GM21526 (cell line): ENCODE data around the gene LRRC8E.
"Not testable (repeated sequence)": the region's sequence is repeated elsewhere in the genome, so short reads cannot be mapped to it uniquely, and the experiment has no call there.

Experiments
- ATAC-seq: cut with Tn5 transposase; IDR thresholded peaks from one replicate; pipeline ENCODE4 v1.9.1; 2021; ENCODE audit warnings: moderate library complexity; ENCODE audit not compliant: unreplicated experiment, low FRiP score

The LRRC8E gene

DNA sequence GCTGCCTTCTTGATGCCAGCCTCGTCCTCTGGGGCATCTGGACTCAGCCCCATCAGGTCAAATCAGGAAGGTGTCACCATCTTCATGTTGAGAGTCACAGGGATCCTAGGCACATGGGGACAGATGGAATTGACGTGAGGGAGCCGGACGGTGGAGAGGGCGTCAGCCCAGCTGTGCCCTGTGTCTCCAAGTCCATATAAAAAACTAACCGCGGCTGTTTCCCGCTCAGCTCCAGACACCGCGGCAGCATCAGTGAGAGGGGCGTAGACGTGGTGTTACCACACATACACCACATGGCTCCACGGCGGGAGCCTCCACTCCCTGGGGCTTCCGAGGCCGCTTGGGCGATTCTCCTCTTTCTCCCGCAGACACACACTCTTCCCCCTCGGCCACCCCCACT, 8.5 kb upstream of the LRRC8E start:
- no peak for ATAC-seq

DNA sequence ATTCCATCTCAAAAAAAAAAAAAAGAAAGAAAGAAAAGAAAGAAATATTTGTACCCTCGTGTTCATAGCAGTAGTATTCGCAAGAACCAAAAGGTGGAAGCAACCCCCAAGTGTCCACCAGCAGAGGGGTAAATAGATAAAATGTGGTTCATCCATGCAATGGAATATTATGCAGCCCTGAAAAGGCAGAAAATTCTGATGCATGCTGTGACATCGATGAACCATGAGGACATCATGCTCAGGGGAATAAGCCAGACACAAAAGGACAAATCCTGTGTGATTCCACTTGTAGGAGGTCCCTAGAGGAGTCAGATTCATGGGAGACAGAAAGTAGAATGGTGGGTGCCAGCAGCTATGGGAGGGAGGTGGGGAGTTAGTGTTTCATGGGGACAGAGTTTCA, 6.4 kb upstream of the LRRC8E start:
- ATAC-seq = no peak

DNA sequence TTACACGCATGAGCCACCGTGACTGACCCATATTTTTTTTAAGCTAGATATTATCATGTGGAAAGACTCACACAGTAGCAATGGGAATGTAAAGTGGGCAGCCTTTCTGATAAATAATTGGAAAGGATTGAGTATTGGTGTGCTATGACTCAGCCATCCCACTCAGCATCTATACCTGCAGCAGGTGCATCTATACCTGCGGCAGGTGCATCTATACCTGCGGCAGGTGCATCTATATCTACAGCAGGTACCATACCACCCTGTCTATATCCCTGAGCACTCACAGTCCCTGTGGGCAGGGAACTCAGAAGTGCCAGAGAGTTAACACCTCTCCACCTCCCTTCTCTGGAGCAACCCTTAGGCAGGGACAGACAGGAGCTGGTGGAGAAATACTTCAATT, 5.2 kb upstream of the LRRC8E start:
- no peak for ATAC-seq

DNA sequence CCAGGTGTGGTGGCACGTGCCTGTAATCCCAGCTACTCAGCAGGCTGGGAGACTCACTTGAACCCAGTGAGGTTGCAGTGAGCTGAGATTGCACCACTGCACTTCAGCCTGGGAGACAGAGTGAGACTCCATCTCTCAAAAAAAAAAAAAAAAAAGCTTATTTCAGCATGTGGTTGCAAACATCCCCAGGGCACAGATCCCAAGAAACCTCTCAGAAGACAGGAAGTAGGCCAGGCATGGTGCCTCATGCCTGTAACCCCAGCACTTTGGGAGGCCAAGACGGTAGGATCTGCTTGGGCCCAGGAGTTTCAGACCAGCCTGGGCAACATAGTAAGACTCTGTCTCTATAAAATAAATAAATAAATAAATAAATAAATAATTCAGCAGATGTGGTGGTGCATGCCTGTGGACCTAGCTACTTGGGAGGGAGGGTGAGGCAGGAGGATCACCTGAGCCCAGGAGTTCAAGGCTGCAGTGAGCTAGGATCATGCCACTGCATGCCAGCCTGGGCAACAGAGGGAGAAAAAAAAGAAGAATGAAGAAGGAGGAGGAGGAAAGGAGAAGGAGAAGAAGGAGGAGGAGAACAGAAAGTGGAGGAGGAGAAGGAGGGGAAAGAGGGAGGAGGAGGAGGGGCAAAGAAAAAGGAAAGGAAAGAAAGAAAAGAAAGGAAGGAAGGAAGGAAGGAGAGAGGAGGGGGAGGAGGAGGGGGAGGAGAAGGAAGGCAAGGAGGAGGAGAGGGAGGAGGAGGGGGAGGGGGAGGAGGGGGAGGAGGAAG, 4.3 kb upstream of the LRRC8E start:
- no peak for ATAC-seq

DNA sequence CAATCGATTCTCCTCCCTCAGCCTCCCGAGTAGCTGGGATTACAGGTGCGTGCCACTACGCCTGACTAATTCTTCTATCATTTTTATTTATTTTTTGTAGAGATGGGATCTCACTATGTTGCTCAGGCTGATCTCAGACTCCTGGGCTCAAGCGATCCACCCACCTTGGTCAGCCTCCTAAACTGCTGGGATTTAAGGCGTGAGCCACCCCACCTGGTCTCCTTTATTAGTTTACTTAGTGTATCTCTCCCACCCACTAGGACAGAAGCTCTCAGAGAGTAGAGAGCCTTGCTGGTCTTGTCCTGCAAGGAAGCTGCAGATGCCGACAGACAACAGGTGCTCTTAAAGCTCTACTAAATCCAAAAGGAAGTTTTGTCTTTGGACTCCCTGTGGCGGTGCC, 2.5 kb upstream of the LRRC8E start:
- ATAC-seq = no peak

DNA sequence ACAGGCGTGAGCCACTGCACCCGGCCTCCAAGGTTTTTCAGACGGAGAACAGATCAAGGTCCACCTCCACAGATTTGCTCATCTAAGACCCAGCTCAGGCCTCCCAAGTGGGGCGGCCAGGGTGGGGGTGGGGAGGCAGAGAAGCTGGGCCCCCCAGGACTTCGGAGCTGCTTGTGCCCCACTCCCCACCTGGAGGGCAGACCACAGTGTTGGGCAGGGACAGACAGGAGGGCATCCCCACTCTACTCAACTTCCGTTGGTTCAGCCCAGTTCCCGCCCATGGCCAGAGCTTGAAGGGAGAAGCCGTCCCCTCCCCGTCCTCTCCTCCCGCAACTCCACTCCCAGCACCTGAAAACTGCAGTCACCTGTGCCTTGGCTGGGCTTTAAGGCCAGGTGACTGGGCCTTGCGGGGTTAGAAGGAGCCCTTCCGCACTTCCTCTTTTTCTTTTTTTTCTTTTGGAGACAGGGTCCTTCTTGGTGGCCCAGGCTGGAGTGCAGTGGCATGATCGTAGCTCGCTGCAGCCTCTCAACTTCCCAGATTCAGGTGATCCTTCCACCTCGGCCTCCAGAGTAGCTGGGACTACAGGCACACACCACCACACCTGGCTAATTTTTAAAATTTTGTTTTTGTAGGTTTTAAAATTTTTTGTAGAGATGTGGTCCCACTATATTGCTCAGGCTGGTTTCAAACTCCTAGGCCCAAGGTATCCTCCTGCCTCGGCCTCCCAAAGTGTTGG, 734 bp upstream of the LRRC8E start:
- ATAC-seq = no peak

DNA sequence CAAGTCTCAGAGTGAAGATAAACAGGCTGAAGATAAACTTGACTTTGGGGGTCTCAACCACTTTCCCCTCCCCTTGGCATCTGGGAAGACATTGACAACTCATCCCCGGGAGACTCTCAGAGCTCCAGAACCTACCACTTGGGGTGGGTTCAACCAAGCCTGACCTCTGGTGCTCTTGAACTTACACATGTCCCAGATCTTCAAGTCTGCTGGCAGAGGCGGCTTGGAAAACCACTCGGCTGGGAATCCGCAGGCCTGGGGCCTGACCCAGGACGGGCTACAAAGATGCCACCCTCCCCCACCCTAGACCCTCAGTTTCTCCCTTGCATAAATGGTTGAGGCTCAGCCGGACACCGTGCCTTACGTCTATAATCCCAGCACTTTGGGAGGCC, 512 bp downstream of the LRRC8E start:
- ATAC-seq = no peak

DNA sequence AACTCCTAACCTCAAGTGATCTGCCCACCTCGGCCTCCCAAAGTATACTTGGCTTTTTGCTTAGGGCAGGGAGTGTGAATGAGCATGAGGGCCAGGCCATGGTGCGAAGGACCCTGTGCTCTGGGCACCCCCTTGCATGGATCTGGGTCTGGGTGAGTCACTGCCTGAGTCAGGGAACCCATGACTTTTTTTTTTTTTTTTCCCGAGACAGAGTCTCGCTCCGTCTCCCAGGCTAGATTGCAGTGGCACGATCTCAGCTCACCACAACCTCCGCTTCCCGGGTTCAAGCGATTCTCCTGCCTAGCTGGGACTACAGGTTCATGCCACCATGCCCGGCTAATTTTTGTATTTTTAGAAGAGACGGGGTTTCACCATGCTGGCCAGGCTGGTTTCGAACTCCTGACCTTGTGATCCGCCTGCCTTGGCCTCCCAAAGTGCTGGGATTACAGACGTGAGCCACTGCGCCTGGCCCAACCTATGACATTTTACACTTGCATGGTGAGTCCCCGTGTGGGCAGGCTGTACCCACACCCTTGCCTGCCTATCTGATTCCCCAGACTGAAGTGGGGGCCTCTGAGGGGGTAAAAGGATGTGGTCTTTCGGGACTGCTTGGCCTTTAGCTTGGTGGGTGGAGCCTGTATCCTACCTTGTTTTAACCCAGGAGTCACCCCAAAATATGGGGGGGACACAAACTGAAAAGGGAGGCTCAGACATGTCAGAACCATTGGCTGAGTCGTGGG, 5.2 kb downstream of the LRRC8E start:
- not testable (repeated sequence) for ATAC-seq

DNA sequence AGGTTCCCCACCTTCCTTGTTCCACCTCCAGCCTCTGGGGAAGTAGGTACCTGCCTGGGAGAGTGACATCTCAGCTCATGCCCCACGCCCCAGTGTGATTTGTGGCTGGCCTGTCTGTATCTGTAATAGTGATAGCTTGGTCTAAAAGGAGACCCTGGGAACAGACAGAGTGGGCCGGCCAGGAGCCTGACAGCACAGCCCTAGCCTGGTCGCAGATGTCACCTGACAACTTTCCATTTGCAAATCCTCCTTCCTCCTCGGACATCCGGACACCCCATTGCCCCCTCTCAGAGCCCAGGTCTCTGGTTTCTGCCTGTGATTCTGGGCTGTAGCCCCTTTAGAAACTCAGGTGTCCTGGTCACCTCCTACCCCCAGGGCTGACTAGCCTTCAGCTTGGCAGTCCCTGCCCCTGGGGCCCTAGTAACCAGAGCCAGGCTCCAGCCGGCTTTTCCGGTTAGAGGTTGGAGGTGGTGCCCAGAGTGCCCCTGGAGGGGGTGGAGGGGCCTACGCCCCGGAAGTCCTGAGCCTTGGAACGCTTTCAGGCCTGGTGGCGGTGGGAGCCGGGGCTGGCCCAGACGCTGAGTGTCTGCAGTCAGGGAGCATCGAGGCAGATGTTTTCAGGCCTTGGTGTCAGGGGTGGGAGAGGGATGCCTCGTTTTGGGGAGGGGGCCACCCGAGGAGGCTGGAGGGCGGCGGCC, 6.5 kb downstream of the LRRC8E start:
- ATAC-seq = no peak

DNA sequence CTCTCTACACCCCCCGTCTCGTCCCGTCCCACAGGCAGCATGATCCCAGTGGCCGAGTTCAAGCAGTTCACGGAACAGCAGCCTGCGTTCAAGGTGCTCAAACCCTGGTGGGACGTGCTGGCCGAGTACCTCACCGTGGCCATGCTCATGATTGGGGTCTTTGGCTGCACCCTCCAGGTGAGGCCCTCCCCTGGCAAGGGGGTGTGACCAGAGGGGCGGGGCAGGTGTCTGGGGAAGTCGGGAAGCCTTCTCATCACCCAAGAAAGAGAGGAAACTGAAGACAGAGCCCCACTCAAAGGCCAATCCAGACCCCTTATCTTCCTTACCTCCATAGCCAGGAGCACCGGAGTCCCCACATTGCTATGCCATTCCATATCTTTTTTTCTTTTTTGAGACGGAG, 7.3 kb downstream of the LRRC8E start:
- no peak for ATAC-seq

DNA sequence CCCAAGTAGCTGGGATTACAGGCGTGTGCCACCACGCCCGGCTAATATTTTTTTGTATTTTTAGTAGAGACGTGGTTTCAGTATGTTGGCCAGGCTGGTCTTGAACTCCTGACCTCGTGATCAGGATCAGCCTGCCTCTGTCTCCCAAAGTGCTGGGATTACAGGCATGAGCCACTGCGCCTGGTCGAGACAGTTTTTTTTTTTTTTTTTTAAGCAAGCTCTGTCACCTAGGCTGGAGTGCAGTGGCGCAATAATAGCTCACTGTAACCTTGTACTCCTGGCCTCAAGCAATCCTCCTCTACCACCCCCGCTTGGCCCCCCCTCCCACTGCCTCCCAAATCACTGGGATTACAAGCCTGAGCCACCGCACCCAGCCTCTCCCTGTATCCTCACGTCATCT, 9.0 kb downstream of the LRRC8E start:
- no peak for ATAC-seq

DNA sequence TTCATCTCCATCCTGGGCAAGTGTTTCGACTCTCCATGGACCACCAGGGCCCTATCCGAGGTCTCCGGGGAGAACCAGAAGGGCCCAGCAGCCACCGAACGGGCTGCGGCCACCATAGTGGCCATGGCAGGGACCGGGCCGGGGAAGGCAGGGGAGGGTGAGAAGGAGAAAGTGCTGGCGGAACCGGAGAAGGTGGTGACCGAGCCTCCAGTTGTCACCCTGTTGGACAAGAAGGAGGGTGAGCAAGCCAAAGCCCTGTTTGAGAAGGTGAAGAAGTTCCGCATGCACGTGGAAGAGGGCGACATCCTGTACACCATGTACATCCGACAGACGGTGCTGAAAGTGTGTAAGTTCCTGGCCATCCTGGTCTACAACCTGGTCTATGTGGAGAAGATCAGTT, 10.7 kb downstream of the LRRC8E start:
- no peak for ATAC-seq

DNA sequence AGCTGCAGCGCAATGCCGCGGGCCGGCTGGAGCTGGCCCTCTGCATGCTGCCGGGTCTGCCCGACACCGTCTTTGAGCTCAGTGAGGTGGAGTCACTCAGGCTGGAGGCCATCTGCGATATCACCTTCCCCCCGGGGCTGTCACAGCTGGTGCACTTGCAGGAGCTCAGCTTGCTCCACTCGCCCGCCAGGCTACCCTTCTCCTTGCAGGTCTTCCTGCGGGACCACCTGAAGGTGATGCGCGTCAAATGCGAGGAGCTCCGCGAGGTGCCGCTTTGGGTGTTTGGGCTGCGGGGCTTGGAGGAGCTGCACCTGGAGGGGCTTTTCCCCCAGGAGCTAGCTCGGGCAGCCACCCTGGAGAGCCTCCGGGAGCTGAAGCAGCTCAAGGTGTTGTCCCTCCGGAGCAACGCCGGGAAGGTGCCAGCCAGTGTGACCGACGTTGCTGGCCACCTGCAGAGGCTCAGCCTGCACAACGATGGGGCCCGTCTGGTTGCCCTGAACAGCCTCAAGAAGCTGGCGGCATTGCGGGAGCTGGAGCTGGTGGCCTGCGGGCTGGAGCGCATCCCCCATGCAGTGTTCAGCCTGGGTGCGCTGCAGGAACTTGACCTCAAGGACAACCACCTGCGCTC, 11.6 kb downstream of the LRRC8E start:
- ATAC-seq = no peak

DNA sequence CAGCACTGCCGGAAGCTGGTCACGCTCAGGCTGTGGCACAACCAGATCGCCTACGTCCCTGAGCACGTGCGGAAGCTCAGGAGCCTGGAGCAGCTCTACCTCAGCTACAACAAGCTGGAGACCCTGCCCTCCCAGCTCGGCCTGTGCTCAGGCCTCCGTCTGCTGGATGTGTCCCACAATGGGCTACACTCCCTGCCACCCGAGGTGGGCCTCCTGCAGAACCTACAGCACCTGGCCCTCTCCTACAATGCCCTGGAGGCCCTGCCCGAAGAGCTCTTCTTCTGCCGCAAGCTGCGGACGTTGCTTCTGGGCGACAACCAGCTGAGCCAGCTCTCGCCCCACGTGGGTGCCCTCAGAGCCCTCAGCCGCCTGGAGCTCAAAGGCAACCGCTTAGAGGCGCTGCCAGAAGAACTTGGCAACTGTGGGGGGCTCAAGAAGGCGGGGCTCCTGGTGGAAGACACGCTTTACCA, 12.1 kb downstream of the LRRC8E start:
- no peak for ATAC-seq

DNA sequence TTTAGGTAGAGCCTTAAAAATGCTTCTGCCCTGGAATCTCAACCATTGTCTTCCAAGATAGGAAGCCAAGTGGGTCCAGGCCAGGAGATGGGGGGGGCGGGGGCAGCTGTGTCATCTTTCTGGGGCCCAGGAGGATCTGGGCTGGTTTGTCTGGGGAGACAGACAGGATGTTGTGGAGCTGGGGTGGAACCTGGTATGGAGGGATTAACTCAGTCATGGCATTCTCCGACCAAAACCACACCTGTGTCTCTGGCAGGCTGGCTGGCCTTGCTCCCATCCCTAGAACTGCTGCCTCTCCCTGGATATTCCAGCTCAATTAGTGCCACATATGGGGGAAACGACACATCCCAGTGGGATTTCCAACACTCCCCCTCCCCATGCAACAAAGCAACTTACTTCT, 12.6 kb downstream of the LRRC8E start:
- no peak for ATAC-seq

DNA sequence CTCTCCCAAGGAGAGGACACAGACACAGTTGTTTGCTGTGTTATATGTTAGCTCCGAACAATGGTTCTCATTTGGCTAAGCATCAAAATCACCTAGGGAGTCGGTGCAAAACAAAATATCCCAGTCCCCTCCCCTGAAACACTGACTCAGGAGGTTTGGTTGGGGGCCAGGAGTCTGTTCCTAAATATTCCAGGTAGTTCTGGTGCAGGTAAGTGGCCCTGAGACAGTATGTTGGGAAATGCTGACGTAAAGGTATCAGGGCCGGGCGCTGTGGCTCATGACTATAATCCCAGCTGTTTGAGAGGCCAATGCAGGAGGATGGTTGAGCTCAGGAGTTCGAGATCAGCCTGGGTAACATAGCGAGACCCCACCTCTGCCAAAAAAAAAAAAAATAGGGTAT, 13.0 kb downstream of the LRRC8E start:
- no peak for ATAC-seq

DNA sequence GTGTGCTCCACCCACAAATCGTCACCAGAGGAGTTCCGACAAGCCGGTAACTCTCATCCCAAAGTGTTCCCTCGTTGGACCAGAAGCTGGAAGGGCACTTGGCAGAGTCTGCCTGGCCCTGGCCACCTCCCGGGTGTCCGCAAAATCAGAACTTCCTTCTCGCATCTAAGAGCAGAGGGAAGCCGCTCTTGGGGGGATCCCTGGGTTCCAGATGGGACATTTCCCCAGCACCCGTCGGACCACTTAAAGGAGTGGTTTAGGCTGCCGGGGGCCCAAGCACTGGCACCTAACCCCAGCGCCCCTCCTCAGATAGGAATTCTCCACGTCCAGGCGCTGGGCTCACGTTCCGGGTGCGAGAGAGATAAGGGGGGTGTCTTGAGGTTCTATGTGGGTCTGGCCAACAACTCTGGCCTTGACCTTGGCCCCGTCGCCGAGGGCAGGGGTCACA, 14.5 kb downstream of the LRRC8E start:
- ATAC-seq = no peak

DNA sequence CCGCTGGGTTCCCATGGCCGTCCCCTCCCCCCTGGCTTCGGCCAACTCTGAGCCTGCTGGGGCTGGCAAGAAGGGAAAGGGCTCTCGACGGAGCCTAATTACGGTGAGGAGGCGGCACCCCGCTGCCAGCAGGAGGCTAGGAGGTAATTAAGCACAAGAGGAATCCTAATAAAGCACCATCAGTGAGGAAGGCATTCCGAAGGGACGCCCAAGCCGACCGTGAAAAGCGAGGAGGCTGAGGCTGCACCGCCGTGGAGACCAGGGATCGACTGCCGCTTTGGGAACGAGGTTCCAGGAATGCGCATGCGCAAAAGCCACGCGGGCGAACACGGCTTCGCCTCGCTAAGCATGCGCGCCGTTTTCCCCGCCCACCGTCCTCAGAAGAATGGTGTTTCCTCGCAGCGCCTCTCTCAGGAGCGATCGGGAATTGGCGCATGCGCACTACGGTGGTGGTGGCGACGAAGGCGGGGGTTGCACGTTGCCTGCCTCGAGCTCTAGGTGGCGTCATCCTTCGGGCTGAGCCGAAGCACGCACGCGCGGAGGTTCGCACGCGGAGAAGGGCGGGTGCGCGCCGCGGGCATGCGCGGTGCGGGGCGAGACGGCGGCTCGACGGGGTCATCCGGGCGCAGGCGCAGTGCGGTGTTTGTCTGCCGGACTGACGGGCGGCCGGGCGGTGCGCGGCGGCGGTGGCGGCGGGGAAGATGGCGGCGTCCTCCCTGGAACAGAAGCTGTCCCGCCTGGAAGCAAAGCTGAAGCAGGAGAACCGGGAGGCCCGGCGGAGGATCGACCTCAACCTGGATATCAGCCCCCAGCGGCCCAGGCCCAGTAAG, 15.1 kb downstream of the LRRC8E start, which contains the start of gene MAP2K7:
MAP2K7 (plus strand) TSS at position 634 of the 830 bp plus-strand sequence; CDS start at position 702, 68 bp downstream.
- peak; percentile 67 for ATAC-seq
